GM21515 (cell line): Measurements from ENCODE around the gene ATP5MK.
"Not testable (repeated sequence)": the region's sequence is repeated elsewhere in the genome, so short reads cannot be mapped to it uniquely, and the experiment has no call there.

ENCODE experiments used
- ATAC-seq: cut with Tn5 transposase; IDR thresholded peaks from one replicate; pipeline ENCODE4 v1.9.1; 2021; ENCODE audit not compliant: unreplicated experiment

Gene ATP5MK

DNA sequence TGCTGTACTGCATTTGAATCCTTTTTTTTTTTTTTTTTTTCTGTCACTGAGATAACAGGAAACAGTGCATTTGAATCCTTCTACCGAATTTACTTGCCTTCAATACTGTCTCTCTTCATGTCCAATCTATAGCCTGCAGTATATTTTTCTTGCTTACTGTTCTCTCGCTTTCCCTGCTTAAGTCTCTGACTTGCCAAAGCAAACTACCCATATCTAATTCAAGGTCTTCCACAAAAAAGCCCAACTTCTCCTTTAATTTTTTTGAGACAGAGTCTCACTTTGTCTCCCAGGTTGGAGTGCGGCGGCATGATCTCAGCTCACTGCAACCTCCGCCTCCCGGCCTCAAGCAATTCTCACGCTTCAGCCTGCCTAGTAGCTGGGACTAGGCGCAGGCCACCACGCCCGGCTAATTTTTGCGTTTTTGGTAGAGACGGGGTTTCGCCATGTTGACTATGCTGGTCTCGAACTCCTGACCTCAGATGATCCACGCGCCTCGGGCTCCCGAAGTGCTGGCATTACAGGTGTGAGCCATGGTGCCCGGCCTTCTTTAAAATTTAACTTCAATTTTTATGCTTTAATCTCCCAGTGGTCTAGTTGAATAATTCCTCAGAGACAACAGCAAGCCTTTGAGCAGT, 1.0 kb upstream of the ATP5MK start:
- ATAC-seq = no peak

DNA sequence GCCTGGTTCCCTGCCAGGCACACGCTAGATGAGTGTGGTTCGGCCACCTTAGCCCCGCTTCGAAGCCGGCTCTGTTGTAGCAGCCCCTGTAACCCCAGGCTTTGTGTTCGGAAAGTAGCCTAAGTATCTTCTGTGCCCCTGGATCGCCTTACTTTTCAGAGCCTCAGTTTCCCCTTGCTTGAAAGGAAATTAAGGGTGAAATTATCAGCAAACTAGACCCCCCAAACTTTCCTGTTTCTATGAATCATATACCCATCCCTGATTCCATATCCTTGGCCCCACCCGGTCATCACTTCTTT, 463 bp upstream of the ATP5MK start:
- ATAC-seq = no peak

DNA sequence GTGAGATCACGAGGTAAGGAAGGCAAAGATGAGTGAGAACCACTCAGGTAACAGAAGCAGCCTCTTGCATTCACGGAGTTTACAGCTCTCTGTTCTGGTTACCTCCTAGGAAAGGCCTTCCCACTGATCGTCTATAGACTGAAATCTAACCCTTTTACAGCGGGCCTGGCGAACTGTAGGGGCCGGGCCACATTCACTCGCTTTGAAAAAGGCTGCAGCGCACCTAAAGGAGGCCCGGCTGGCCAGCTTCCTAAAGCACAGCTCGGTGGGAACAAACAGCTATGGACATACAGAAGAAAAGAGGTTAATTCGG, 565 bp downstream of the ATP5MK start:
- ATAC-seq = no peak

- no peak for ATAC-seq
Observed at GRCh38 chr10:103394180-103394579, 2.1 kb downstream of the ATP5MK start.

DNA sequence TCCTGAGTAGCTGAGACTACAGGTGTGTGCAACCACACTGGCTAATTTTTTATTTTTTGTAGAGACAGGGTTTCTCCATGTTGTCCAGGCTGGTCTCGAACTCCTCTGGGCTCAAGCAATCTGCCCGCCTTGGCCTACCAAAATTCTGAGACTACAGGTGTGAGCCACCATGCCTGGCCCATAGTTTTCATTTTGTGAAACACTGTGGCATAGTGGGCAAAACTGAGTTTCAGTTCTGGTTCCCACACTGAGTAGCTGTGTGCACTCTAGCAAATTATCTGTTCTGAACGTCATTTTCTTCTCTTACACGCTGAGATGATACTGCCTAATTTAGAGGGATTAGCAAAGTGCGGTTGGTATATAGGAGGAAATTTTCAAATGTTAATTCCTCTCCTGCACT, 13.5 kb downstream of the ATP5MK start:
- no peak for ATAC-seq

GRCh38 chr10:103374263-103374662, 22.0 kb downstream of the ATP5MK start:
- ATAC-seq = no peak

- ATAC-seq = no peak
Observed at GRCh38 chr10:103373544-103373943, 22.7 kb downstream of the ATP5MK start.

DNA sequence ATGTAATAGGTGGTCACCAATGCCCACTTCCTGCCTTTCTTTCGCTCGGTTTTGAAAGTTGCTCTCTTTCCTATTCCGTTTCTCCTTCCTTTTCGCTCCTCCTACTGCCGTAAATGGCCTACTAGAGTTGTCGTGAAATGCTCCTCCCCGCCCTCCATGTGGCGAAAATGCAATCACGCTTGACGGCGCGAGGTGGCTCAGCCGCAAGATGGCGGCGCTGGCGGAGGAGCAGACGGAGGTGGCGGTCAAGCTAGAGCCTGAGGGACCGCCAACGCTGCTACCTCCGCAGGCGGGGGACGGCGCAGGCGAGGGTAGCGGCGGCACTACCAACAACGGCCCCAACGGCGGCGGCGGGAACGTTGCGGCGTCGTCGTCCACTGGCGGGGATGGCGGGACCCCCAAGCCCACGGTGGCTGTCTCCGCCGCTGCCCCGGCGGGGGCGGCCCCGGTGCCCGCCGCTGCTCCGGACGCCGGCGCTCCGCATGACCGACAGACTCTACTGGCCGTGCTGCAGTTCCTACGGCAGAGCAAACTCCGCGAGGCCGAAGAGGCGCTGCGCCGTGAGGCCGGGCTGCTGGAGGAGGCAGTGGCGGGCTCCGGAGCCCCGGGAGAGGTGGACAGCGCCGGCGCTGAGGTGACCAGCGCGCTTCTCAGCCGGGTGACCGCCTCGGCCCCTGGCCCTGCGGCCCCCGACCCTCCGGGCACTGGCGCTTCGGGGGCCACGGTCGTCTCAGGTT, 28.3 kb downstream of the ATP5MK start, which contains the start of gene TAF5:
Gene TAF5 (plus strand): TSS at position 195 of the 737 bp plus-strand sequence. CDS start 14 bp downstream, at position 209.
- peak; percentile 55 for ATAC-seq

DNA sequence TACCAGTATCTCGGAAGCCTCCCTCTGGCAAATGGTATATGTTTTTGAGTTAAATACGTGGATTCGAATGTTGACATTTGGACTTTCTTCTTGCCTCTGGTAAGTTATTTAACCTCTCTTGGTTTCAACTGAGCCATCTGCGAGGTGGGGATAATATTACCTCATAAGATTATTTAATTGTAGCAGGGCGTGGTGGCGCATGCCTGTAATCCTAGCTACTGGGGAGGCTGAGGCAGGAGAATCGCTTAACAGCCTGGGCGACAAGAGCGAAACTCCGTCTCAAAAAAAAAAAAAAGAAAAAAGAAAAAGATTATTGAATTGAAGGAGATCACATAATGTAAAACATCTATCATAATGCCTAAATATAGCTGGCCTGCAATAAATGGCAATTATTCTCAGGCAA, 28.9 kb downstream of the ATP5MK start:
- no peak for ATAC-seq

- not testable (repeated sequence) for ATAC-seq
Observed at GRCh38 chr10:103360791-103361190, 35.5 kb downstream of the ATP5MK start.

DNA sequence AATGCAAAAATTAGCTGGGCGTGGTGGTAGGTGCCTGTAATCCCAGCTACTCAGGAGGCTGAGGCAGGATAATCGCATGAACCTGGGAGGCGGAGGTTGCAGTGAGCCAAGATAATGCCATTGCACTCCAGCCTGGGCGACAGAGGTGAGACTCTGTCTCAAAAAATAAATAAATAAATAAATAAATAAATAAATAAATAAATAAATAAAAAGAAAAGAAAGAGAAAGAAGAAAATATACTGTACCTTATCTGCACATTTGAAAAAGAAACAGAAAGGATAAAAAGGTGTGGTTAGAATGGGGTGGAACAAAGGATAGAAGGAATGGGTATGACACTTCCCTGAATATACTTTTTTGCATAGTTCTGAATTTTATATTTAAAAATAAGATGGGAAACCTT, 36.8 kb downstream of the ATP5MK start:
- ATAC-seq = not testable (repeated sequence)

DNA sequence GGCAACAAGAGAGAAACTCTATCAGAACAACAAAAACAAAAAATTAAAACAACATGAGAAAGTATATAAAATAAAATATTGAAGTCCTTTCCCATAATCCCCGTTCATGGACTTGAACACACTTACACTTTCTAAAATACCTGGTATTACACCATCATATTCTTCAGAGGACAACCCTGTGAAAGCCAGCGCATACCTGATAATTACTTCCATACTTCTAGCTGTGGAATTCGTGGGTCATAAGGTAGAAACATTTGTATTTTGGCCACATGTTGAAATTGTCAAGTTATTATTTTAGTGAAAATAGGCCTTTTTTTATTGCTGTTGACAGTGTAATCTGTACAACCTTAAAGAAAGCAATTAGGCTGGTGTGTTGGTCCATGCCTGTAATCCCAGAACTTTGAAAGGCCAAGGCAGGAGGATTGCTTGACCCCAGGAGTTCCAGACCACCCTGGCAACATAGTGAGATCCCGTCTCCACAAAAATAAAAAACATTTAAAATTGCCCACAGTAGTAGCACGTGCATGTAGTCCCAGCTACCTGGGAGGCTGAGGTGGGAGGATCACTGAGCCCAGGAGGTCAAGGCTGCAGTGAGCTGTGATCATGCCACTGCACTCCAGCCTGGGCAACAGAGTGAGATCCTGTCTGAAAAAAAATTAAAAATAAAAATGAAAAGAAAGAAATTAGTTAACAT, 40.2 kb downstream of the ATP5MK start:
- ATAC-seq = no peak

DNA sequence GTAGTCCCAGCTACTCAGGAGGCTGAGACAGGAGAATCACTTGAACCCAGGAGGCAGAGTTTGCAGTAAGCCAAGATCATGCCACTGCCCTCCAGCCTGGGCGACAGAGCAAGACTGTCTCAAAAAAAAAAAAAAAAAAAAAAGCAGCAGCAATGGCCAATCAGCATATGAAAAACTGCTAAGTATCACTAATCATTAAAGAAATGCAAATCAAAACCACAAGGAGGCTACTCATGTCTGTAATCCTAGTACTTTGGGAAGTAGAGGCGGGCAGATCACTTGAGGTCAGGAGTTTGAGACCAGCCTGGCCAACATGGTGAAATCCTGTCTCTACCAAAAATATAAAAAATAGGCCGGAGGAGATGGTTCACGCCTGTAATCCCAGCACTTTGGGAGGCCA, 41.7 kb downstream of the ATP5MK start:
- ATAC-seq = not testable (repeated sequence)

DNA sequence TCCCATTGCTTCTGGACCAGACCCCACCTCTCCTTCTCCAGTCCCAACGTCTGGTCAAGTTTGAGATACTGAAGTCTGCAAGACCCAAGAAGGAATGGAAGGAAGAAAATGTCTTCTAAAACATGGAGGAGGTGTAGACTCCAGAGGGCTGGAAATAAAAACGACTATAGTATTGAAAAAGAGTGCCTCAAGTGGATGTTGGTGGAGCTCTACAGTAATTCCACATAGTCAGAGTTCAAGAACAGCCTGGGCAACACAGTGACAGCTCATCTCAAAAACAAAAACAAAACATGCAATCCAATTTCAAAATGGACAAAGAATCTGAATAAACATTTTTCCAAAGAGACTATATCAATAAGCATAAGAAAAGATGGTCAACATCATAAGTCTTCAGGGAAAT, 43.0 kb downstream of the ATP5MK start:
- ATAC-seq = no peak

DNA sequence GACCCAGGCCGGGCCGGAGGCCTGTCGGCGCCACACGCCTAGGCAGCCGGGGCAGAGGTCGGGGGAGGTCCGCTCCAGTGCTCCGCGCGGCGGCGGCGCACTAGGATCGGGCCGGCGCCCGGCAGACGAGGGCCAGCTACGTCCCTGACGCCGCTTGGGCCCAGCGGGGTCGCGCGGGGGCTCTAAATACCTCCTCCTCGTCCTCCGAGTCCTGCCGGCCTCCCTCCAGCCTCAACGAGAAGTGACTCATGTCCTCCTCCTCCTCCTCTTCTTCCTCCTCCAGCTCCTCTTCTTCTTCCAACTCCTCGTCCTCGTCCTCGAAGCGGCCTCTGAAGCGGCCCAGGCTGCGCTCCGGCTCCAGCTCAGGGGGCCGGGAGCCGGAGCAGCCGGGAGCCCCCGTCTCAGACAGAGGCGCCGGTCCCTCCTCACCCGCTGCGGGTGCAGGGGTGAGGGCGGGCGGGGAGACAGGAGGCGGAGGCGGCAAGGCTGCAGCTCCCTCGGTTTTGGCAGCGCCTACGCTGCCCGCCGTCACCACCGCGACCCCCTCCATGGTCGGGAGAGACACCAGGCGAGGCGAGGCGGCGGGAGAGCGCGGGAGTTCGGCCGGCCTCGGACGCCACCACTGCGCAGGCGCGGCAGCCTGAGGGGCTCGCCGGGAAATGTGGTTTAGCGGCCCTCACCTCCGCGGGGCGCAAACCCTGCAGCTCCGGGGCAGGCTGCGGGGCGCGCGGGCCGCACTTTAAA, 45.6 kb downstream of the ATP5MK start, which contains the start of gene PCGF6:
Gene PCGF6 (minus strand): TSS at position 624 of the 744 bp plus-strand sequence. CDS start 74 bp downstream, at position 550.
- peak; percentile 71 for ATAC-seq

GRCh38 chr10:103350175-103350516, 46.1 kb downstream of the ATP5MK start:
- peak; percentile 6 for ATAC-seq
